GM12878 (cell line): ENCODE measurements around the gene COL5A1. TPM values are rescaled to one million over a fixed set of nuclear protein-coding genes. Genes with fewer than 3 reads are reported as not detected.

Source experiments
- ATAC-seq: fragments of 200-7000 bp; cut with Tn5 transposase; 3 replicates; pipeline ENCODE4 v1.9.1; 2020; ENCODE audit warnings: mild to moderate bottlenecking, moderate library complexity
- BruUV-seq: library from RNA; stranded (reverse); fragments of 400-500 nt; replicated peaks from 2 replicates; lab custom pipeline; 2021; lab: Mats Ljungman, UMichigan
- CTCF ChIA-PET: fragments of 300-600 bp; sonication (Branson Sonifier 250); formaldehyde crosslinking; extraction: SDS; loops from one replicate; lab custom pipeline; 2021; ENCODE audit warnings: inconsistent platforms; lab: Yijun Ruan, JAX
- POLR2A ChIA-PET: fragments of 350-600 bp; formaldehyde crosslinking; extraction: SDS; loops from one replicate; lab custom pipeline; 2021; ENCODE audit warnings: inconsistent platforms; lab: Charles Lee
- RAD21 ChIA-PET: fragments of 300-600 bp; sonication (Branson Sonifier 250); formaldehyde crosslinking; loops from one replicate; lab custom pipeline; 2023; ENCODE audit warnings: antibody characterized with exemption; ENCODE audit not compliant: unreplicated experiment; lab: Charles Lee
- SMC1A ChIA-PET: fragments of 300-600 bp; sonication (Branson Sonifier 250); formaldehyde crosslinking; loops from one replicate; lab custom pipeline; 2023; ENCODE audit not compliant: unreplicated experiment, uncharacterized antibody; lab: Charles Lee
- DNase-seq: peaks from one replicate; pipeline ENCODE4 v3.0.0-alpha.2; 2011; ENCODE audit warnings: low read depth, low spot score
- FAIRE-seq: peaks from 3 replicates; lab custom pipeline; 2011; peaks lifted over from hg19 to GRCh38; lab: Jason Lieb, UNC
- H2AFZ ChIP-seq: 2 replicates; pipeline ENCODE4 v1.6.0; 2011; ENCODE audit warnings: low read depth, low read length, control low read depth; ENCODE audit not compliant: control insufficient read depth
- H3K27ac ChIP-seq: 2 replicates; pipeline ENCODE4 v1.5.1; 2011; ENCODE audit warnings: control low read depth; ENCODE audit not compliant: control insufficient read depth, insufficient read depth
- H3K27me3 ChIP-seq, 2 experiments: replicated peaks in 1 of 2; 2 replicates each; pipeline versions ENCODE4 v1.6.0 to v1.6.1; 2011; ENCODE audit warnings: low read length in 1 of 2; ENCODE audit not compliant: control insufficient read depth in 2 of 2, insufficient read depth in 2 of 2
- H3K36me3 ChIP-seq, 2 experiments: 2 replicates each; pipeline ENCODE4 v1.5.1; 2011; ENCODE audit warnings: low read length in 1 of 2; ENCODE audit not compliant: control insufficient read depth in 2 of 2, insufficient read depth in 2 of 2
- H3K4me1 ChIP-seq: 2 replicates; pipeline ENCODE4 v1.6.1; 2011; ENCODE audit warnings: mild to moderate bottlenecking, low read length, moderate library complexity, mixed read lengths; ENCODE audit not compliant: control insufficient read depth, insufficient read depth
- H3K4me2 ChIP-seq: 2 replicates; pipeline ENCODE4 v1.6.0; 2011; ENCODE audit warnings: control low read depth; ENCODE audit not compliant: control insufficient read depth, insufficient read depth
- H3K4me3 ChIP-seq: fragments of 200-600 bp; sonication (generic); 2 replicates; pipeline ENCODE4 v1.5.1; 2016
- H3K79me2 ChIP-seq: 2 replicates; pipeline ENCODE4 v1.6.0; 2011; ENCODE audit warnings: low read length; ENCODE audit not compliant: control insufficient read depth, insufficient read depth
- H3K9ac ChIP-seq: 2 replicates; pipeline ENCODE4 v1.8.0; 2011; ENCODE audit warnings: low read length, control low read depth, mixed read lengths; ENCODE audit not compliant: control insufficient read depth, insufficient read depth
- H3K9me3 ChIP-seq: replicated peaks from 3 replicates; pipeline ENCODE4 v1.5.1; 2011; ENCODE audit warnings: mild to moderate bottlenecking, low read length; ENCODE audit not compliant: control insufficient read depth, insufficient read depth
- H4K20me1 ChIP-seq: 2 replicates; pipeline ENCODE4 v1.6.0; 2011; ENCODE audit not compliant: control insufficient read depth, insufficient read depth
- E4F1 ChIP-seq: fragments of 450-650 bp; IDR thresholded peaks from 2 replicates; pipeline ENCODE4 v1.6.1; 2018; ENCODE audit warnings: borderline replicate concordance, mild to moderate bottlenecking; ENCODE audit not compliant: partially characterized antibody
- ETV6 ChIP-seq, 2 experiments: fragments of 450-650 bp in 1 of 2; IDR thresholded peaks in 1 of 2; conservative IDR thresholded peaks in 1 of 2; 2 replicates each; pipeline ENCODE4 v1.6.1; 2014; ENCODE audit warnings: antibody characterized with exemption in 1 of 2, borderline replicate concordance in 1 of 2, low read depth in 1 of 2, mild to moderate bottlenecking in 1 of 2, moderate library complexity in 1 of 2
- MEF2B ChIP-seq: fragments of 450-650 bp; IDR thresholded peaks from 2 replicates; pipeline ENCODE4 v1.6.1; 2018; ENCODE audit warnings: mild to moderate bottlenecking, moderate library complexity; ENCODE audit not compliant: partially characterized antibody, poor library complexity, severe bottlenecking
- PAX8 ChIP-seq: fragments of 450-650 bp; IDR thresholded peaks from 2 replicates; pipeline ENCODE4 v1.6.1; 2017; ENCODE audit warnings: mild to moderate bottlenecking, moderate library complexity
- RELA ChIP-seq: fragments of 450-650 bp; IDR thresholded peaks from 2 replicates; pipeline ENCODE4 v1.8.0; 2014; ENCODE audit warnings: borderline replicate concordance; ENCODE audit not compliant: partially characterized antibody
- SMAD5 ChIP-seq: IDR thresholded peaks from 2 replicates; pipeline ENCODE4 v1.6.1; 2016; ENCODE audit warnings: antibody characterized with exemption, low read depth
- YY1 ChIP-seq: IDR thresholded peaks from 2 replicates; pipeline ENCODE4 v1.6.1; 2011; ENCODE audit warnings: low read depth, mild to moderate bottlenecking, low read length
- ZBED1 ChIP-seq: IDR thresholded peaks from 2 replicates; pipeline ENCODE4 v1.6.1; 2016; ENCODE audit warnings: borderline replicate concordance
- WGBS: methylation state at CpG from one replicate; pipeline ENCODE4 v1.1.6; 2016; ENCODE audit warnings: low lambda C conversion rate; ENCODE audit not compliant: insufficient replicate concordance, insufficient coverage; ENCODE audit errors: missing lambda C conversion rate; 5-methylcytosine and 5-hydroxymethylcytosine counted together
- in situ Hi-C: fragments of 300-500 bp; cut with MboI; formaldehyde crosslinking; loops from 9 replicates; pipeline ENCODE4 v1.14.3; 2018; ENCODE audit warnings: mixed read lengths
- intact Hi-C: fragments of 100-400 bp; cut with micrococcal nuclease; formaldehyde crosslinking; loops from one replicate; pipeline ENCODE4 v1.14.2; 2022; ENCODE audit not compliant: unreplicated experiment
- polyA plus RNA-seq, 11 experiments: library from polyadenylated mRNA; depleted of rRNA in 4 of 11; unstranded in 6 of 11; stranded (reverse) in 5 of 11; fragments of >200 nt; fragmentation: Nextera tagmentation in 4 of 11; fragmentation: Illumina TruSeq in 1 of 11; extraction: Ambion mirVana in 4 of 11; extraction: Trizol in 1 of 11; gene quantifications; 1 replicate in 1 of 11; 2 replicates in 10 of 11; pipeline versions ENCODE4 v1.2.1 to v1.2.3, GENCODE V29; 2011 to 2016; ENCODE audit warnings: inconsistent platforms in 2 of 11, missing spikeins in 2 of 11, low read depth in 1 of 11
- total RNA-seq, 4 experiments: library from RNA; depleted of rRNA in 3 of 4; stranded (reverse); fragments of >200 nt in 3 of 4; fragmentation: Illumina TruSeq in 1 of 4; extraction: Trizol in 1 of 4; gene quantifications; 2 replicates each; pipeline versions ENCODE4 v1.2.1 to v1.2.3, GENCODE V29; 2013 to 2021

COL5A1 gene
- total and polyA plus RNA-seq, 10 of the 15 experiments (the other 5 are each of a cell fraction or from before 2014, with no cell fraction given) = under 0.01 to 0.15 (median 0.13) TPM; not detected in 4

GRCh38 chr9:134592018-134592818 lies 49.4 kb upstream of the COL5A1 start:
- in situ Hi-C loops = no loop called here
- no peak overlapping the region for H2AFZ ChIP-seq
- no peak for ATAC-seq

More at GRCh38 chr9:134592018-134592818, 49.4 kb upstream of the COL5A1 start:
- no TSS peak for BruUV-seq
- SMC1A ChIA-PET = no interaction called here
- no peak for FAIRE-seq
- RAD21 ChIA-PET = no interaction called here
- H3K36me3 ChIP-seq = no peaks in the 10 kb centered on the region
- H3K9me3 ChIP-seq = no peaks in the 10 kb centered on the region
- TF ChIP-seq ZBED1 (no peak), ETV6 (conservative IDR thresholded peaks at IDR 0.05 in 1 of 2, IDR thresholded peaks at IDR 0.05 in 1 of 2; ENCODE audit: borderline replicate concordance in 1 of 2, low read depth in 1 of 2) (no peak), PAX8 (no peak), RELA (no peak), YY1 (no peak), SMAD5 (no peak), E4F1 (no peak), MEF2B (no peak)
- no peak for DNase-seq
- H3K79me2 ChIP-seq = no peaks in the 10 kb centered on the region
- no peaks in the 10 kb centered on the region for H3K4me1 ChIP-seq
- no peak overlapping the region for H3K27ac ChIP-seq
- 53% methylated on average over 34 of the region's 34 CpGs for WGBS
- POLR2A ChIA-PET = no interaction called here
- CTCF ChIA-PET = no interaction called here
- intact Hi-C loops = no loop called here
- H3K27me3 ChIP-seq = no peaks in the 10 kb centered on the region; a peak in 1 of 4 replicates
- H3K4me2 ChIP-seq = no peak overlapping the region
- no peak overlapping the region for H3K9ac ChIP-seq
- no peak overlapping the region for H3K4me3 ChIP-seq
- no peaks in the 10 kb centered on the region for H4K20me1 ChIP-seq
